Neural cell (in vitro differentiated cells): ENCODE measurements around the gene ZNF358. TPM values are rescaled to one million over a fixed set of nuclear protein-coding genes. Genes with fewer than 3 reads are reported as not detected.
A peak's percentile ranks its signal among the peaks of the same experiment; 100 is the strongest.

ENCODE experiments used
- H2AFZ ChIP-seq: fragments of 200-600, 300-800 bp; sonication (generic), shearing (Covaris generic); 2 replicates; pipeline ENCODE4 v1.6.0; 2014; ENCODE audit warnings: low read depth, mild to moderate bottlenecking, antibody characterized with exemption, low read length, moderate library complexity
- H3F3A ChIP-seq: fragments of 200-600 bp; shearing (Covaris generic); 2 replicates; pipeline ENCODE4 v1.6.1; 2016; ENCODE audit warnings: mild to moderate bottlenecking, moderate library complexity, mixed read lengths, antibody characterized with exemption, low read length; ENCODE audit not compliant: insufficient read depth, poor library complexity, severe bottlenecking
- H3K27ac ChIP-seq: fragments of 200-600, 300-800 bp; sonication (generic), shearing (Covaris generic); 2 replicates; pipeline ENCODE4 v1.5.1; 2014; ENCODE audit warnings: mild to moderate bottlenecking, low read length, moderate library complexity
- H3K27me3 ChIP-seq: fragments of 300-800, 200-600 bp; sonication (generic), shearing (Covaris generic); 2 replicates; pipeline ENCODE4 v1.6.0; 2014; ENCODE audit warnings: mild to moderate bottlenecking, low read depth, low read length, moderate library complexity; ENCODE audit not compliant: insufficient read depth
- H3K36me3 ChIP-seq: fragments of 300-800, 200-600 bp; sonication (generic), shearing (Covaris generic); 2 replicates; pipeline ENCODE4 v1.5.1; 2014; ENCODE audit warnings: mild to moderate bottlenecking, antibody characterized with exemption, low read length, moderate library complexity; ENCODE audit not compliant: insufficient read depth
- H3K4me2 ChIP-seq: fragments of 300-800, 200-600 bp; sonication (generic), shearing (Covaris generic); 2 replicates; pipeline ENCODE4 v1.6.0; 2014; ENCODE audit warnings: mild to moderate bottlenecking, low read length
- H3K4me3 ChIP-seq: fragments of 300-800, 200-600 bp; sonication (generic), shearing (Covaris generic); 2 replicates; pipeline ENCODE4 v1.5.1; 2014; ENCODE audit warnings: mild to moderate bottlenecking, low read length, moderate library complexity
- H3K79me2 ChIP-seq: fragments of 200-600 bp; shearing (Covaris generic); replicated peaks from 2 replicates; pipeline ENCODE4 v1.6.0; 2014; ENCODE audit warnings: mild to moderate bottlenecking, low read length, moderate library complexity; ENCODE audit not compliant: insufficient read depth
- H3K9ac ChIP-seq: fragments of 300-800, 200-600 bp; sonication (generic), shearing (Covaris generic); 2 replicates; pipeline ENCODE4 v1.6.1; 2016; ENCODE audit warnings: mild to moderate bottlenecking, low read length, mixed read lengths
- H3K9me2 ChIP-seq: fragments of 200-600 bp; shearing (Covaris generic); 2 replicates; pipeline ENCODE4 v1.6.1; 2016; ENCODE audit warnings: mild to moderate bottlenecking, low read length, mixed read lengths; ENCODE audit not compliant: insufficient read depth
- H3K9me3 ChIP-seq: fragments of 200-600, 300-800 bp; sonication (generic), shearing (Covaris generic); 2 replicates; pipeline ENCODE4 v1.6.1; 2016; ENCODE audit warnings: mild to moderate bottlenecking, mixed run types, low read length, moderate library complexity, mixed read lengths
- H4K20me1 ChIP-seq: fragments of 200-600 bp; shearing (Covaris generic); 2 replicates; pipeline ENCODE4 v1.6.1; 2016; ENCODE audit warnings: mild to moderate bottlenecking, mixed run types; ENCODE audit not compliant: insufficient read depth
- EP300 ChIP-seq: fragments of 450-650 bp; conservative IDR thresholded peaks from 2 replicates; pipeline ENCODE4 v1.6.1; 2014; ENCODE audit warnings: antibody characterized with exemption, mild to moderate bottlenecking, moderate library complexity; ENCODE audit not compliant: poor library complexity, severe bottlenecking
- EZH2 ChIP-seq: fragments of 200-600, 300-800 bp; shearing (Covaris generic), sonication (generic); IDR thresholded peaks from 2 replicates; pipeline ENCODE4 v1.6.1; 2014; ENCODE audit warnings: antibody characterized with exemption, low read length, borderline replicate concordance, mild to moderate bottlenecking; ENCODE audit not compliant: insufficient read depth, poor library complexity, severe bottlenecking
- MXI1 ChIP-seq: fragments of 450-650 bp; conservative IDR thresholded peaks from 2 replicates; pipeline ENCODE4 v1.6.1; 2014; ENCODE audit warnings: antibody characterized with exemption, mild to moderate bottlenecking; ENCODE audit not compliant: poor library complexity, severe bottlenecking
- POLR2AphosphoS5 ChIP-seq: IDR thresholded peaks from 2 replicates; pipeline ENCODE4 v1.6.1; 2012
- RAD21 ChIP-seq: fragments of 450-650 bp; conservative IDR thresholded peaks from 2 replicates; pipeline ENCODE4 v1.6.1; 2014; ENCODE audit warnings: antibody characterized with exemption, mild to moderate bottlenecking, moderate library complexity
- SMC3 ChIP-seq: fragments of 450-650 bp; conservative IDR thresholded peaks from 2 replicates; pipeline ENCODE4 v1.6.1; 2014; ENCODE audit warnings: antibody characterized with exemption, mild to moderate bottlenecking, moderate library complexity; ENCODE audit not compliant: poor library complexity
- TAF1 ChIP-seq: IDR thresholded peaks from 2 replicates; pipeline ENCODE4 v1.6.1; 2012; ENCODE audit warnings: low read depth
- polyA plus RNA-seq: library from polyadenylated mRNA; depleted of rRNA; stranded (reverse); fragments of >200 nt; gene quantifications from 2 replicates; pipeline ENCODE4 v1.2.3, GENCODE V29; 2014
- TF ChIP-seq, protein P1 (sequence below): fragments of 450-650 bp; IDR thresholded peaks from 2 replicates; pipeline ENCODE4 v1.5.1; 2014; ENCODE audit warnings: antibody characterized with exemption, mild to moderate bottlenecking, moderate library complexity; ENCODE audit not compliant: poor library complexity, severe bottlenecking
- TF ChIP-seq, protein P2 (sequence below): IDR thresholded peaks from 2 replicates; pipeline ENCODE4 v1.6.1; 2012; ENCODE audit warnings: borderline replicate concordance

ZNF358 gene
- polyA plus RNA-seq, 1 donor from 2014 or later: 22.0 TPM

DNA sequence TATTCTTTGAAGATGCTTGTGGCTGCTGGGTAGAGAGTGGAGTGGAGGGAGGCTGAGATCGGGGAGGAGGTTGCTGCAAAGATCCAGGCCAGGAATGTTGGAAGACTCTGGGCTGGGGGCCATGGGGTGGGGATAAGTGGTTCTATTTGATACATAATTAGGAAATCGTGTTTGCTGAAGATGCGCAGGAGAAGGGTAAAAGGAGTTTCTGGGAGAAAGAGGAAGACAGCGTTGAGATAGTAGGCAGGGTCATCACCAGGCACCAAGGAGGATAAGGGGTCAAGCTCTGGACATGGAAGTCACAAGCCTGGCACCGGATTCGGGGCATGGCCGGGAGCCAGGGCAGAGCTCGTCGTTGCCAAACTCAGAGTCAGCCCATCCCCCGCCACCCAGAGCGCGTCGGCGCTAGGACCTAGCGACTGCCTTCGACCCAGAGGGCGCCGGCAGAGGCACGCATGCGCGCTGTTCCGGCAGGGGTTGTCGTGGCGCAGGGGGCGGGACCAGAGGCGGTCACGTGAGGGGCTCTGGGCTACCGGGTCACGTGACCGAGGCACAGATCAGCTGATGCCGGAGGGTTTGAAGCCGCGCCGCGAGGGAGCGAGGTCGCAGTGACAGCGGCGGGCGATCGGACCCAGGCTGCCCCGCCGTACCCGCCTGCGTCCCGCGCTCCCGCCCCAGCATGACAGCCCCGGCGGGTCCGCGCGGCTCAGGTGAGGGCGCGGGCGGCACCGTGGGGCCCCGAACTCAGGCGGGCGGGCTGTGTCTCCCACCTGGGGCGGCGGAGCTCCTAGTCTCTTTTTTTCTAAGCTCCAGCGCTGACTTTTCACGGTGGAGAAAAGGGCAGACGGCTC, 6.4 kb downstream of the ZNF358 start, which contains the start of gene MCOLN1:
Gene MCOLN1 (plus strand): TSS at position 553 of the 851 bp plus-strand sequence. CDS start 127 bp downstream, at position 680.
- H4K20me1 ChIP-seq: no peaks in the 10 kb centered on the region
- no peak for TF ChIP-seq EZH2
- peak; percentile 71 for TF ChIP-seq POLR2AphosphoS5
- TF ChIP-seq MXI1: peak; percentile 94
- peak; percentile 56 for TF ChIP-seq SMC3
- TF ChIP-seq RAD21: peak; percentile 16
- peak; percentile 79 for TF ChIP-seq TAF1
- TF ChIP-seq EP300: peak; percentile 79
- TF ChIP-seq, protein P1, sequence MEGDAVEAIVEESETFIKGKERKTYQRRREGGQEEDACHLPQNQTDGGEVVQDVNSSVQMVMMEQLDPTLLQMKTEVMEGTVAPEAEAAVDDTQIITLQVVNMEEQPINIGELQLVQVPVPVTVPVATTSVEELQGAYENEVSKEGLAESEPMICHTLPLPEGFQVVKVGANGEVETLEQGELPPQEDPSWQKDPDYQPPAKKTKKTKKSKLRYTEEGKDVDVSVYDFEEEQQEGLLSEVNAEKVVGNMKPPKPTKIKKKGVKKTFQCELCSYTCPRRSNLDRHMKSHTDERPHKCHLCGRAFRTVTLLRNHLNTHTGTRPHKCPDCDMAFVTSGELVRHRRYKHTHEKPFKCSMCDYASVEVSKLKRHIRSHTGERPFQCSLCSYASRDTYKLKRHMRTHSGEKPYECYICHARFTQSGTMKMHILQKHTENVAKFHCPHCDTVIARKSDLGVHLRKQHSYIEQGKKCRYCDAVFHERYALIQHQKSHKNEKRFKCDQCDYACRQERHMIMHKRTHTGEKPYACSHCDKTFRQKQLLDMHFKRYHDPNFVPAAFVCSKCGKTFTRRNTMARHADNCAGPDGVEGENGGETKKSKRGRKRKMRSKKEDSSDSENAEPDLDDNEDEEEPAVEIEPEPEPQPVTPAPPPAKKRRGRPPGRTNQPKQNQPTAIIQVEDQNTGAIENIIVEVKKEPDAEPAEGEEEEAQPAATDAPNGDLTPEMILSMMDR: no peak
- TF ChIP-seq, protein P2, sequence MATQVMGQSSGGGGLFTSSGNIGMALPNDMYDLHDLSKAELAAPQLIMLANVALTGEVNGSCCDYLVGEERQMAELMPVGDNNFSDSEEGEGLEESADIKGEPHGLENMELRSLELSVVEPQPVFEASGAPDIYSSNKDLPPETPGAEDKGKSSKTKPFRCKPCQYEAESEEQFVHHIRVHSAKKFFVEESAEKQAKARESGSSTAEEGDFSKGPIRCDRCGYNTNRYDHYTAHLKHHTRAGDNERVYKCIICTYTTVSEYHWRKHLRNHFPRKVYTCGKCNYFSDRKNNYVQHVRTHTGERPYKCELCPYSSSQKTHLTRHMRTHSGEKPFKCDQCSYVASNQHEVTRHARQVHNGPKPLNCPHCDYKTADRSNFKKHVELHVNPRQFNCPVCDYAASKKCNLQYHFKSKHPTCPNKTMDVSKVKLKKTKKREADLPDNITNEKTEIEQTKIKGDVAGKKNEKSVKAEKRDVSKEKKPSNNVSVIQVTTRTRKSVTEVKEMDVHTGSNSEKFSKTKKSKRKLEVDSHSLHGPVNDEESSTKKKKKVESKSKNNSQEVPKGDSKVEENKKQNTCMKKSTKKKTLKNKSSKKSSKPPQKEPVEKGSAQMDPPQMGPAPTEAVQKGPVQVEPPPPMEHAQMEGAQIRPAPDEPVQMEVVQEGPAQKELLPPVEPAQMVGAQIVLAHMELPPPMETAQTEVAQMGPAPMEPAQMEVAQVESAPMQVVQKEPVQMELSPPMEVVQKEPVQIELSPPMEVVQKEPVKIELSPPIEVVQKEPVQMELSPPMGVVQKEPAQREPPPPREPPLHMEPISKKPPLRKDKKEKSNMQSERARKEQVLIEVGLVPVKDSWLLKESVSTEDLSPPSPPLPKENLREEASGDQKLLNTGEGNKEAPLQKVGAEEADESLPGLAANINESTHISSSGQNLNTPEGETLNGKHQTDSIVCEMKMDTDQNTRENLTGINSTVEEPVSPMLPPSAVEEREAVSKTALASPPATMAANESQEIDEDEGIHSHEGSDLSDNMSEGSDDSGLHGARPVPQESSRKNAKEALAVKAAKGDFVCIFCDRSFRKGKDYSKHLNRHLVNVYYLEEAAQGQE: peak; percentile 53
- H3K9me3 ChIP-seq: no peaks in the 10 kb centered on the region
- peak within 1 kb of the TSS; percentile 95 for H3K4me2 ChIP-seq
- peak within 1 kb of the TSS; percentile 87 for H3K4me3 ChIP-seq
- H3K27me3 ChIP-seq: no peaks in the 10 kb centered on the region
- H2AFZ ChIP-seq: peak within 1 kb of the TSS; percentile 80
- no peaks in the 10 kb centered on the region for H3K36me3 ChIP-seq
- H3K9me2 ChIP-seq: no peaks in the 10 kb centered on the region
- H3K27ac ChIP-seq: peak within 1 kb of the TSS; percentile 64
- no peaks in the 10 kb centered on the region for H3F3A ChIP-seq
- peak within 1 kb of the TSS; percentile 69 for H3K9ac ChIP-seq
- peaks cover 4% of the 10 kb centered on the region for H3K79me2 ChIP-seq

DNA sequence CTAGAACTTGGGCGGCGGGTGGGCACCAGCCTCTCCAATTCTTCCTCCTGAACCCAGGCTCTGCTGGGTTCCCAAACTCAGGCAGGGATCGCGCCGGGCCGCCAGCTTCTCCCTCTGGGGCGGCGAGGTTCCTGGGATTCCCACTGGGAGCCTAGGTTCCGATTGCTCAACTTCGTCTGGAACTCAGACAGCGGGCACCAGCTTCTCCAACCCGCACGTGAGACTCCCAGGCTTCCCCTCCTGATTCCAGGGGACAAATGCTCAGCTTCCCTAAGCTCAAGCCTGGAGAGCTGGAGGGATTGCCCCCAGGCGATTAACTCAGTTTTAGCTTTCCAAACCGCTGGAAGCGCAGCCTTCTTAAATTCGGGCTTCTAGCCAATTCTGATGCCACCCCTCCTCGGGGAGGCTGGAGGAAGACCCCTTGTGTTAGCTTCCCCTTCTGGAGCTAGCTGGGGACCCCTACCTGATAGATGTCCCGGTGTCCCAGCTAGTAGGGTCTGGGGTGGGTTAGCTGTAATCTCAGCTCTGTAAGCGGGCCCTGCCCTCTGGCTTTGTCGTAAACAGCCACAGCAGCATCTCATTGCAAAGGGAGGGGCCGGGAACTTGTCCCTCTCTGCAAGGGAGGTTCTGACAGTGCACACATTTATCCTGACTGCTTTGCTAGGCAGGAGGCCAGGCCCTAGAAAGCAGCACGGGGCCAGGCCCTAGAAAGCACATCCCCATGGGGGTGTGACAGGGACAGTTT, 7.2 kb downstream of the ZNF358 start:
- no peak overlapping the region for H3K27ac ChIP-seq

More for the DNA sequence above, 7.2 kb downstream of the ZNF358 start:
- H3F3A ChIP-seq: no peaks in the 10 kb centered on the region
- H3K79me2 ChIP-seq: no peaks in the 10 kb centered on the region
- no peaks in the 10 kb centered on the region for H3K9me2 ChIP-seq
- no peaks in the 10 kb centered on the region for H3K36me3 ChIP-seq
- H3K9ac ChIP-seq: peak overlapping the region; percentile 59
- no peak for TF ChIP-seq TAF1
- TF ChIP-seq RAD21: no peak
- no peak for TF ChIP-seq SMC3
- TF ChIP-seq MXI1: no peak
- TF ChIP-seq EZH2: no peak
- TF ChIP-seq EP300: no peak
- no peaks in the 10 kb centered on the region for H3K9me3 ChIP-seq
- H3K4me3 ChIP-seq: peak overlapping the region; percentile 87
- no peaks in the 10 kb centered on the region for H3K27me3 ChIP-seq
- no peak overlapping the region for H2AFZ ChIP-seq
- peak overlapping the region; percentile 70 for H3K4me2 ChIP-seq
- H4K20me1 ChIP-seq: no peaks in the 10 kb centered on the region
